ENCODE results near the gene LAMC3.

LAMC3 gene

DNA sequence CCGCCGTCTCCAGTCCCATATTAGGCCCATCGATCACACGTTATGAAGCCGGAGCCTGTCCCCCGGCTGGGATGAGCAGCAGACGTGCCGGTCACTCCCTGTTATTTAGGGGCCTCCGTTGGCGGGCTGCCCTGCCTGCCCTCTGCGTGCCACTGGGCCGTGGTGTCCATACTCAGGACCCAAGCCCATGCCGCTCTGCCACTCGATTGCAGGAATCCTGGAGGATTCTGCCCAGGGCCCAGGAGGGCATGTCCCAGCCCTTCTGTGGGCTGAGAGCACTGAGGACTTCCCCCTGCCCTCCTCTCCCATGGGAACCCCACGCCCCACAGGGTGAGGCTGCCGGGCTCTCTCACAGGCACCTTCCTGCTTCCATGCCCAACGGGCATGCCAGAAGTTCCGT, 19.6 kb upstream of the LAMC3 start:
- Mint-ChIP-seq H3K27me3 (ENCODE audit: low read depth) (peaks cover 80% of the 10 kb centered on the region), H3K9me3 (no peaks in the 10 kb centered on the region), H3K4me1 (peaks cover 34% of the 10 kb centered on the region), H3K27ac (no peak overlapping the region), H3K36me3 (ENCODE audit: low read depth) (no peaks in the 10 kb centered on the region), H3K4me3 (no peak overlapping the region)
- TF ChIP-seq, protein P1, sequence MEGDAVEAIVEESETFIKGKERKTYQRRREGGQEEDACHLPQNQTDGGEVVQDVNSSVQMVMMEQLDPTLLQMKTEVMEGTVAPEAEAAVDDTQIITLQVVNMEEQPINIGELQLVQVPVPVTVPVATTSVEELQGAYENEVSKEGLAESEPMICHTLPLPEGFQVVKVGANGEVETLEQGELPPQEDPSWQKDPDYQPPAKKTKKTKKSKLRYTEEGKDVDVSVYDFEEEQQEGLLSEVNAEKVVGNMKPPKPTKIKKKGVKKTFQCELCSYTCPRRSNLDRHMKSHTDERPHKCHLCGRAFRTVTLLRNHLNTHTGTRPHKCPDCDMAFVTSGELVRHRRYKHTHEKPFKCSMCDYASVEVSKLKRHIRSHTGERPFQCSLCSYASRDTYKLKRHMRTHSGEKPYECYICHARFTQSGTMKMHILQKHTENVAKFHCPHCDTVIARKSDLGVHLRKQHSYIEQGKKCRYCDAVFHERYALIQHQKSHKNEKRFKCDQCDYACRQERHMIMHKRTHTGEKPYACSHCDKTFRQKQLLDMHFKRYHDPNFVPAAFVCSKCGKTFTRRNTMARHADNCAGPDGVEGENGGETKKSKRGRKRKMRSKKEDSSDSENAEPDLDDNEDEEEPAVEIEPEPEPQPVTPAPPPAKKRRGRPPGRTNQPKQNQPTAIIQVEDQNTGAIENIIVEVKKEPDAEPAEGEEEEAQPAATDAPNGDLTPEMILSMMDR (IDR thresholded peaks at IDR 0.05; ENCODE audit: unreplicated experiment in 3 of 3): no peak

DNA sequence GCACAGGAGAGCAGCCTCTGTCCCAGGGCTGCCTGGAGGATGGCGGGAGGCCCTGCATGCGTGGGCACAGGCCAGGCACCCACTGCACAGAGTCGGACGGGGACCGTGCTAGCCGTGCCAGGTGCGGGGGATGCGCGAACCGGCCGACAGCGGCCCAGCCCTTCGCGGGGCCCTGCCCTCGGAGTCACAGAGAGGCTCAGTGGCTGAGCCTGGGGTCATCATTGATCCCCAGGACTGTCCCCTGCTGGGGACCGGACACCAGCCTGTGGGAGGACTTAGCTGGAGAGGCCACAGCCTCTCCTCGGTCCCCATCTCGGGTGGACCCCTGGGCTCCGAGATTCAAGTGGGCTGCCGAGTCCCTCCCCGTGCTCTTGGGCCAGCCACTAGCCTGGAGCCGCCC, 19.1 kb upstream of the LAMC3 start:
- H3K36me3 Mint-ChIP-seq (ENCODE audit: low read depth): no peaks in the 10 kb centered on the region
- no peak overlapping the region for H3K4me3 Mint-ChIP-seq
- H3K27ac Mint-ChIP-seq: no peak overlapping the region
- no peaks in the 10 kb centered on the region for H3K9me3 Mint-ChIP-seq
- TF ChIP-seq, protein P1 (IDR thresholded peaks at IDR 0.05; ENCODE audit: unreplicated experiment in 3 of 3): no peak
- H3K27me3 Mint-ChIP-seq (ENCODE audit: low read depth): peaks cover 75% of the 10 kb centered on the region
- H3K4me1 Mint-ChIP-seq: peaks cover 36% of the 10 kb centered on the region

- no peaks in the 10 kb centered on the region for H3K9me3 Mint-ChIP-seq
- peak overlapping the region in 2 of 3 experiments; percentile 1 for H3K27ac Mint-ChIP-seq
These were observed 18.5 kb upstream of the LAMC3 start for GRCh38 chr9:130990306-130990977.

DNA sequence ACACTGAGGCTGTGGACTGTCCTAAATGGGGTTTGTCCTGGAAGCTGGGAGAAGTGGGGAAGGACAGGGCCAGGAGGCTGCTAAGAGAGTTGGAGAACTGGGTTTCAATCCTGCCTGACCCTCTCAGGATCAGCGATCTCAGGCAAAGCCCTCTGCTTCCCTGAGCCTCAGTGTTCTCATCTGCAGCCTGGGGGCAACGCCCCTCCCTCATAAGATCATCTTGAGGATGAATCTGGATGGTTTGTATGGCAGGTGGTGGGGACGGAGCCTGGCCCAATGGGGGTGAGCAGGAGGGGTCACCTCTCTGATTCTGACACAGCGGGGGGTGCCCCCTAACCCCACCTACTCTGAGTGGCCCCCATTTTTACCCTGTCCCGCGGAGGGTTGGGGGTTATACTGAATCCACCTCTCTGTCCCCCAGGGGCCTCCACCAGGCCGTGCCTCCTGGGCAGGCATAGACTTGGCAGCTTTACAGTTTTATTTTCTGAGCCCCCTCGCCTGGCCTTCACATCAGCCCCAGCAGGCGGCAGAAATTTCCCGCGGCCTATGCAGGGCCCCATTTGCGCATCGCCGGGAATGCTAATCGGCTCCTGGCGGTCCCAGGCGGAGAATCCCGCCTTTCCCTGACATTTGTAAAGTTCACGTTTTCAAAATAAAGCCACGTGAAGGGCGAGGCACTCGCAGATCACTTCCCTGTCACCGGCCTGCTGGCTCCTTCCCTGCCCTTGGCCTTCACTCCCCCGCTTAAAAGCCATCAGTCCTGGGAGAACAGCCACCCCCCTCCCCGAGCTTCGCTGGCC, 17.8 kb upstream of the LAMC3 start:
- no peaks in the 10 kb centered on the region for H3K36me3 Mint-ChIP-seq (ENCODE audit: low read depth)
- H3K9me3 Mint-ChIP-seq: no peaks in the 10 kb centered on the region
- peaks cover 44% of the 10 kb centered on the region for H3K4me1 Mint-ChIP-seq
- H3K4me3 Mint-ChIP-seq: no peak overlapping the region
- TF ChIP-seq, protein P1 (IDR thresholded peaks at IDR 0.05; ENCODE audit: unreplicated experiment in 3 of 3): peak; percentile 13 to 27 (median 17)
- H3K27me3 Mint-ChIP-seq (ENCODE audit: low read depth): peaks cover 64% of the 10 kb centered on the region
- H3K27ac Mint-ChIP-seq: peak overlapping the region in 1 of 3 experiments; percentile 9

More at GRCh38 chr9:130990306-130990977, 18.5 kb upstream of the LAMC3 start:
- H3K4me1 Mint-ChIP-seq: peaks cover 41% of the 10 kb centered on the region
- H3K36me3 Mint-ChIP-seq (ENCODE audit: low read depth): no peaks in the 10 kb centered on the region
- H3K27me3 Mint-ChIP-seq (ENCODE audit: low read depth): peaks cover 70% of the 10 kb centered on the region
- H3K4me3 Mint-ChIP-seq: no peak overlapping the region
- TF ChIP-seq, protein P1 (IDR thresholded peaks at IDR 0.05; ENCODE audit: unreplicated experiment in 3 of 3): no peak

GRCh38 chr9:130991778-130992681, 16.9 kb upstream of the LAMC3 start:
- H3K27me3 Mint-ChIP-seq (ENCODE audit: low read depth): peaks cover 56% of the 10 kb centered on the region
- H3K9me3 Mint-ChIP-seq: no peaks in the 10 kb centered on the region
- H3K4me1 Mint-ChIP-seq: peaks cover 38% of the 10 kb centered on the region
- TF ChIP-seq, protein P1 (IDR thresholded peaks at IDR 0.05; ENCODE audit: unreplicated experiment in 3 of 3): no peak
- no peaks in the 10 kb centered on the region for H3K36me3 Mint-ChIP-seq (ENCODE audit: low read depth)
- no peak overlapping the region for H3K4me3 Mint-ChIP-seq
- H3K27ac Mint-ChIP-seq: peak overlapping the region in 1 of 3 experiments; percentile 55

Measured in nephron (organoid).